SH-SY5Y (cell line): ENCODE data around the gene SLC2A3.

Experiments
- GATA2 ChIP-seq: IDR thresholded peaks from 2 replicates; pipeline ENCODE4 v1.6.1; 2011; ENCODE audit warnings: mild to moderate bottlenecking, low read depth, low read length
- GATA3 ChIP-seq: IDR thresholded peaks from 2 replicates; pipeline ENCODE4 v1.6.1; 2011; ENCODE audit warnings: low read depth, mild to moderate bottlenecking, low read length, moderate library complexity

DNA sequence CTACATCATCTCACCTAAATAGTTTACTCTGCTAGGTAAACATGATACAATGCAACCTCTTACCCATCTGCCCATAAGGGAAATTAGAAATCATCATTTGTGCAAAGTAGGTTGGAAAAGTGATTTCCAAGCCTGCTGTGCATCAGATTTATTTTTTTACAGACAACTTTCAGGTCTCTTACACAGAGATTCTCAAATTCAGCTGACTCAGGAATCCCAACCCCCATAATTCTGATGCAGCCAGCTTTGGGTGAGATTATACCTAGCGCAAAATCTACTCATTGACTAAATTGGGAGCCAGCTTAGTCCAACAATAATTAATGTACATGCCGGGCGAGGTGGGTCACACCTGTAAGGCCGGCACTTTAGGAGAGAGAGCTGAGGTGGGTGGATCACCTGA, 8.5 kb downstream of the SLC2A3 start:
- no peak for TF ChIP-seq GATA2
- TF ChIP-seq GATA3, result no peak
